Spinal cord (tissue), 10 donors: ENCODE data around the gene CRYBA4. TPM values are rescaled to one million over a fixed set of nuclear protein-coding genes. Genes with fewer than 3 reads are reported as not detected.

Source experiments
- DNase-seq, 6 donors: peaks; one replicate each; pipeline versions ENCODE4 v3.0.0 to v3.0.0-alpha.2; 2013 to 2015; ENCODE audit warnings: low spot score in 6 of 6, low read depth in 4 of 6
- H3K27ac ChIP-seq: one replicate; pipeline ENCODE4 v1.5.1; 2013; ENCODE audit warnings: low read depth, low read length, control low read depth
- H3K27me3 ChIP-seq: one replicate; pipeline ENCODE4 v1.6.1; 2013; ENCODE audit warnings: low read length; ENCODE audit not compliant: control insufficient read depth, insufficient read depth
- H3K36me3 ChIP-seq: one replicate; pipeline ENCODE4 v1.6.1; 2013; ENCODE audit warnings: low read length; ENCODE audit not compliant: control insufficient read depth, insufficient read depth
- H3K4me1 ChIP-seq: one replicate; pipeline ENCODE4 v1.6.1; 2013; ENCODE audit warnings: low read length; ENCODE audit not compliant: control insufficient read depth, insufficient read depth
- H3K4me3 ChIP-seq: one replicate; pipeline ENCODE4 v1.5.1; 2013; ENCODE audit warnings: low read depth, low read length, control low read depth
- H3K9me3 ChIP-seq: one replicate; pipeline ENCODE4 v1.6.1; 2013; ENCODE audit warnings: low read length; ENCODE audit not compliant: control insufficient read depth, insufficient read depth
- WGBS: methylation state at CpG from one replicate; pipeline ENCODE4 v1.1.5; 2013; ENCODE audit warnings: missing lambda C conversion rate; ENCODE audit not compliant: insufficient coverage; 5-methylcytosine and 5-hydroxymethylcytosine counted together
- polyA plus RNA-seq, 2 donors: library from polyadenylated mRNA; unstranded; fragments of 120-200 nt; gene quantifications; one replicate each; pipeline ENCODE4 v1.2.1, GENCODE V29; 2013; ENCODE audit not compliant: insufficient read length in 2 of 2
- total RNA-seq, 2 donors: library from RNA; depleted of rRNA in 1 of 2; stranded (reverse); fragments of 120-200 nt in 1 of 2; fragments of >200 nt in 1 of 2; gene quantifications; one replicate each; pipeline versions ENCODE4 v1.2.3 to v1.2.4, GENCODE V29; 2013 to 2014
- donor health status: healthy.

The CRYBA4 gene
- total and polyA plus RNA-seq, 4 donors: not detected

DNA sequence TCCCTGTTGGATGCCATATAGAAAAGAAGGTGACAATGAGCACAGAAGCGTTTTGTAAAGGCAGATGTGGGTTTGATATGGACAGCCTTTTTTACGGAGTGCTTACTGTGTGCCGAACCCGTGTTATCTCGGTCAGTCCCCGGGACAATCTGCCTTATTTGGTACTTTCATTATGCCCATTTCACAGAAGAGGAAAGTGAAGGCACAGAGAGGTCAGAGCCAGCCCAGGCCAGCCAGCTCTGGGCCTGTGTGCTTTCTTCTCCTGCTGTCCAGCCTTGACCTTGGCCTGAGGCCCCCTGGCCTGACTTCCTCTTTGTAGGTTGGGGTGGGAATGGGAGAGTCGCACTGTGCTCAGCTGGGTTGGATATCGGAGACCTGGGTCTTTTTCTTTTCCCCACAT lies 3.3 kb upstream of the CRYBA4 start:
- H3K9me3 ChIP-seq: no peaks in the 10 kb centered on the region
- no peaks in the 10 kb centered on the region for H3K36me3 ChIP-seq
- no peak for DNase-seq
- H3K4me1 ChIP-seq: peaks cover 13% of the 10 kb centered on the region
- WGBS: 80% methylated on average over 5 of the region's 8 CpGs
- peaks cover 10% of the 10 kb centered on the region for H3K27me3 ChIP-seq
- H3K27ac ChIP-seq: no peak overlapping the region
- no peak overlapping the region for H3K4me3 ChIP-seq

DNA sequence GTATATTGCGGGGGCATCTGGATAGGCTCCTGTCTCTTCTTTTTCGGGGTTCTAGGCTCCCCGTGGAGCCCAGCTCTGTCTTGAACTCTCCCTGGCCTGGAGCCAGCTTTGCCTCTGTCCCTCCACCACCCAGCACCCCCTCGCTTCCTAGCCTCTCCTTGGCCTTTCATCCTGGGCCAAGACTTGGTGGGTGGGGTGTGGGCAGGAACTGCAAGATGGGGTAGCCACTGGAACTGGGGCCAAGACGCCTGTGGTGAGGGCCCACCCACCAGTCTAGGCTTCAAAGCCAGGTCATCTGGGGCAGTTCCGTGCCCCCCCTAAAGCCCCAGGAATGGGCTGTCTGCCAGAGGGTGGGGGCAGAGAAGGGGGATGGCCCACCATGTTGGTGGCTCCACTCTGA lies 2.3 kb upstream of the CRYBA4 start:
- no peaks in the 10 kb centered on the region for H3K9me3 ChIP-seq
- no peak overlapping the region for H3K27ac ChIP-seq
- no peaks in the 10 kb centered on the region for H3K36me3 ChIP-seq
- H3K4me3 ChIP-seq: no peak overlapping the region
- peaks cover 1% of the 10 kb centered on the region for H3K27me3 ChIP-seq
- peaks cover 13% of the 10 kb centered on the region for H3K4me1 ChIP-seq
- DNase-seq: peak in 1 of 6 donors; percentile 49
- WGBS: 73% methylated on average over 3 of the region's 6 CpGs

DNA sequence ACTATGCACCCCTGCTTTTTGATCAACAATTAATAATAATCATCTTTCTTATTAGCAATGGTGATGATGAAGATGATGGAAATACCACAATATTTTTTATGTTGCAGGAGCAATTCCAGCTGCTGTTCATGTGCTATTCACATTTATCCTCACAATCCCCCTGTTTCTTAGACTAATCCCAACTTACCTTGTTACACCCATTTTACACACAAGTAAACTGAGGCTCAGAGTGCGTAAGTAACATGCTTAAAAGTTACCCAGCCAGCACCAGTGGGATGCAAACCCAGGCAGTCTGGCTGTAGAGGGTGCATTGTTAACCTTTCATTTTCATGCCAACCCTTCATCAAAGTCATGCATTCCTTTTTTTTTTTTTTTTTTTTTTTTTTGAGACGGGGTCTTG lies 1.6 kb upstream of the CRYBA4 start:
- Histone ChIP-seq H3K36me3 (no peaks in the 10 kb centered on the region), H3K9me3 (no peaks in the 10 kb centered on the region), H3K27me3 (no peaks in the 10 kb centered on the region), H3K27ac (no peak overlapping the region), H3K4me3 (no peak overlapping the region), H3K4me1 (peaks cover 13% of the 10 kb centered on the region)
- WGBS: no CpG with 5 or more reads among the region's 2 CpGs
- DNase-seq: no peak

DNA sequence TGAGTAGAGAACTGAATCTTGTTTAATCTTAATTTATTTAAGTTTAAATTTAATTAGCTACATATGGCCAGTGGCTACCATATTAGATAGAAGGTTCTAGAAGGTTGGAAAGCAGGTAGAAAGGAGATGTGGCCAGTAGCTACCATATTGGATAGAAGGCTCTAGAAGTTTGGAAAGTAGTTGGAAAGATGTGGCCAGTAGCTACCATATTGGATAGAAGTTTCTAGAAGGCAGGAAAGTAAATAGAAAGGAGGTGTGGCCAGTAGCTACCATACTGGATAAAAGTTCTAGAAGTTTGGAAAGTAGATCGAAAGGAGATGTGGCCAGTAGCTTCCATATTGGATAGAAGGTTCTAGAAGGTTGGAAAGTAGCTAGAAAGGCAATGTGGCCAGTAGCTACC lies 2.2 kb downstream of the CRYBA4 start:
- WGBS: 95% methylated on average over 1 of the region's 1 CpG
- H3K4me3 ChIP-seq: no peak overlapping the region
- H3K9me3 ChIP-seq: no peaks in the 10 kb centered on the region
- no peaks in the 10 kb centered on the region for H3K27me3 ChIP-seq
- DNase-seq: no peak
- H3K27ac ChIP-seq: no peak overlapping the region
- H3K36me3 ChIP-seq: no peaks in the 10 kb centered on the region
- H3K4me1 ChIP-seq: peaks cover 5% of the 10 kb centered on the region

DNA sequence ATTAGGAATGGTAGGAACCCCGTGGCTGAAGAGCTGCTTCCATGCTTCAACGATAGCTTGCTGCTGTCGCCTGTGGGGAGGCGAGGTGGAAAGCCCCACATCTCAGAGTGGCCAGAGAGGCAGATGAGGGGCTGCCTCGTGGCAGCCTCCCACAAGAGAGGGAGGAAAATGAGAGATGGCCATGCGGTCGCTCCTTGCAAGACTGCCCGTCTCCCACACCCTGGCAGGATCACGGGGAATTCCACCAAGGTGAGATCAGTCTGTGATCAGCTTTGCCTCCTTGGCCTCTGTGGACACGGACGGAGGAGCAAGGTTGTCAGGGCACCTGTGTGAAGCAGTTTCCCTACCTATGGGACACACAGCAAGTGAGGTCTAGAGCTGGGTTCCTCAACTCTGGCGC lies 3.0 kb downstream of the CRYBA4 start:
- no peaks in the 10 kb centered on the region for H3K9me3 ChIP-seq
- 83% methylated on average over 11 of the region's 12 CpGs for WGBS
- no peak overlapping the region for H3K27ac ChIP-seq
- no peak overlapping the region for H3K4me3 ChIP-seq
- DNase-seq: no peak
- no peaks in the 10 kb centered on the region for H3K36me3 ChIP-seq
- H3K4me1 ChIP-seq: no peaks in the 10 kb centered on the region
- no peaks in the 10 kb centered on the region for H3K27me3 ChIP-seq

DNA sequence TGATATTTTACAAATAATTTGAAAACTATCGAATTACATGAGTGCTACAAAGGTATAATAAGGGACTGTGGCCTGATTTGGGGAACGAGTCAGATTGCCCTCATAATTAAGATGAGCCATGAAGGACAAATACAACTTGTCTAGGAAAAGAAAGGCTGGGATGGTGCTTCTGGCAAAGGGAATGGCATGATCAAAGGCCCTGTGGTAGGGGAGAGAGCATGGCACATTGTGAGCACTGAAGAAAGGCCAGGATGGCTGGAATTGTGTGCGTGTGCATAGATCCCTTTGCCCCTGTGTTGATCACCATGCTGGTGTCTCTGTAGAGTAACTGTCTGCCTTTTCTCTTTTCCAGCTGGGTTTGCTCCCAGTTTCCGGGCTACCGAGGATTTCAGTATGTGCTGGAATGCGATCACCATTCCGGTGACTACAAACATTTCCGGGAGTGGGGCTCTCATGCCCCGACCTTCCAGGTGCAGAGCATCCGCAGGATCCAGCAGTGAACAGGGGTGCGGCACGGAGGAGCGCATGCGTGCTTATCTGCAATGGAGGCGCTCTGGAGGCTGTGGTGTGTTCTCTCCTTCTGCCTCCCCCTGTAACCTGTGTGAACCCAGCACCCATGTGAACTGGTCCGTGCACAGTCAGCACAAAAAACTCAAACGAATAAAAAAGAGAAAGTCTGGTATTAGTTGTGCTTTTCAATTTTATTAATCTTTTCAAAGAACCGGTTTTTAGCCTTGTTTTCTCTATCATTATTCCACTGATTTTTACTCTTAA lies 8.4 kb downstream of the CRYBA4 start:
- no peaks in the 10 kb centered on the region for H3K27me3 ChIP-seq
- H3K4me3 ChIP-seq: no peak overlapping the region
- H3K9me3 ChIP-seq: no peaks in the 10 kb centered on the region
- H3K36me3 ChIP-seq: no peaks in the 10 kb centered on the region
- no peaks in the 10 kb centered on the region for H3K4me1 ChIP-seq
- no peak for DNase-seq
- WGBS: 90% methylated on average over 15 of the region's 18 CpGs
- no peak overlapping the region for H3K27ac ChIP-seq

DNA sequence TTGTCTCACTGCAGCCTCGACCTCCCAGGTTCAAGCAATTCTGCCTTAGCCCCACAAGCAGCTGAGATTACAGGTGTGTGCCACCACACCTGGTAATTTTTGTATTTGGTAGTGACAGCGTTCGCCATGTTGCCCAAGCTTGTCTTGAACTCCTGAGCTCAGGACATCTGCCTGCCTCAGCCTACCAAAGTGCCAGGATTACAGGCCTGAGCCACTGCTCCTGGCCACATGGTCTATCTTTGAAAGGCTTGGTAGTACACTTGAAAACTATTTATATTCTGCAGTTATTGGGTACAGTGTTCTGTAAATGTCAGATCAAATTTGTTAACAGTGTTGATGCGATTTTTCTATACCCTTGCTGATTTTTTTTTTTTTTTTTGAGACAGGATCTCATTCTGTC lies 9.5 kb downstream of the CRYBA4 start:
- WGBS: 100% methylated on average over 3 of the region's 4 CpGs
- Histone ChIP-seq H3K9me3 (no peaks in the 10 kb centered on the region), H3K27ac (no peak overlapping the region), H3K4me1 (no peaks in the 10 kb centered on the region), H3K4me3 (no peak overlapping the region), H3K36me3 (no peaks in the 10 kb centered on the region), H3K27me3 (no peaks in the 10 kb centered on the region)
- no peak for DNase-seq

DNA sequence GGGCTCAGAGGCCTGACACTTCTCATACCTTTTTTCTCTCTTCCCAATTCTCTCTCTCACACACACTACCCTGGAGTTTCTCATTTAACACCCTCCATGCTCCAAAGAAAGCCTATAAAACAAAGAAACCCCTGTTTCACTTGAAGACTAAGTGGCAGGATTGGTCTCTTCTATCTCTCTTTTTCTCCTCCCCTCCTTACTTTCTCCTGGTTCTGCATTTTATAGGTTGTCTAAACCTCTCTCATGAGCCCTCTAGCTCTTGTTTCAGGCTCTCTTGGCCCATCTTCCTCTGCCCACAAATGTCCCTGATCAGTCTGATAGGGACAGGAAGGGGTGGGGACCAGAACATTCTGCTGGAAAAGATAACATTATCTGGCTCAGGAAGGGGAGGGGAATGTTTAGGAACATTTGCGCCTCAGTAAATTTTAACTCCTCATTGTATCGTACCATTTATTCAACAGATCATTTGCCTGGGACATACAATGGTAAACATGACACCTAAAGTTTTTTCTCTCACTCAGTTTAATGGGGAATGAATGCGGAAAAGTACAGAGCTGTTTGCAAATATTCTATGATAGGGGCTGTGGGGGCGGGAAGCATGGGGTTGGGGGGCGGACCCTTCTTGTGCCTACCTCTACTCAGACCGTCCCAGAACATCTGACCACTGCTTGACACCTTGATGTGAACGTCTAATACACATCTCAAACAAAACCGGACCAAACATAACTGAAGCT lies 10.8 kb downstream of the CRYBA4 start:
- Histone ChIP-seq H3K4me3 (no peak overlapping the region), H3K27ac (no peak overlapping the region), H3K36me3 (no peaks in the 10 kb centered on the region), H3K27me3 (no peaks in the 10 kb centered on the region), H3K4me1 (no peaks in the 10 kb centered on the region), H3K9me3 (no peaks in the 10 kb centered on the region)
- 55% methylated on average over 2 of the region's 8 CpGs for WGBS
- no peak for DNase-seq

DNA sequence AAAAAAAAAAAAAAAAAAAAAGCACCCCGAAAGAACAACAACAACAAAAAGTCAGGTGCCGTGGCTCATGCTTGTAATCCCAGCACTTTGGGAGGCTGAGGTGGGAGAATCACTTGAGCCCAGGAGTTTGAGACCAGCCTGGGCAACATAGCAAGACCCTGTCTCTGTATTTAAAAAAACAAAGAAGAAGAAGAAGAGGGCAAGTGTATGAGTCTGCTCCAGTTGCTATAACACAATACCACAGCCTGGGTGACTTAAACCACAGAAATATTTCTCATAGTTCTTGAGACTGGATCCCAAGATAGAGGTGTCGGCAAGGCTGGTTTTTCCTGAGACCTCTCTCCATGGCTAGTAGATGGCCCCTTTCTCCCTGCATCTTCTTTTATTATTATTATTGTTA lies 12.4 kb downstream of the CRYBA4 start:
- H3K36me3 ChIP-seq: no peaks in the 10 kb centered on the region
- WGBS: no CpG with 5 or more reads among the region's 3 CpGs
- no peak overlapping the region for H3K4me3 ChIP-seq
- no peaks in the 10 kb centered on the region for H3K9me3 ChIP-seq
- no peak for DNase-seq
- no peak overlapping the region for H3K27ac ChIP-seq
- H3K4me1 ChIP-seq: no peaks in the 10 kb centered on the region
- H3K27me3 ChIP-seq: no peaks in the 10 kb centered on the region

DNA sequence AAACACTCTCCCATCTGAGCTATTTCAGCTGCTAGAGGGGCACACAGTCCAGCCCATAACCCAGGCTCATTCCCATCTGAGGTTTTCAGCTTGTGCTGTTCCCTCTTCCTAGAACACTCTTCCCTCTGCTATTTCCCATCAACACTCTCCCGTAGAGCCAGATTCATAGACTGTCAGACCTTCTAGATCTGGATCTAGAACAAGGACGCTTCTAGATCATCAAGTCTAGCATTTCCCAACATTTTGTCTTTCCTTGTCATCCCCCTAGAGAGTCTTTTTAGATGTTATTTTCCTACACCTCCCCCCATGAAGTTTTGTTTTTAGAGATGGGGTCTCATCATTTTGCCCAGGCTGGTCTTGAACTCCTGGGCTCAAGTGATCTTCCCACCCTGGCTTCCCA lies 13.4 kb downstream of the CRYBA4 start:
- Histone ChIP-seq H3K9me3 (no peaks in the 10 kb centered on the region), H3K27ac (no peak overlapping the region), H3K4me1 (no peaks in the 10 kb centered on the region), H3K4me3 (no peak overlapping the region), H3K27me3 (no peaks in the 10 kb centered on the region), H3K36me3 (no peaks in the 10 kb centered on the region)
- no peak for DNase-seq
- 91% methylated on average over 1 of the region's 2 CpGs for WGBS
